HG02840 (cell line): ENCODE results near the gene POLR3G.
A peak's percentile ranks its signal among the peaks of the same experiment; 100 is the strongest.

Source experiments
- ATAC-seq: cut with Tn5 transposase; IDR thresholded peaks from one replicate; pipeline ENCODE4 v1.9.1; 2021; ENCODE audit warnings: mild to moderate bottlenecking, moderate library complexity, moderate number of reproducible peaks; ENCODE audit not compliant: unreplicated experiment, low FRiP score

Gene POLR3G, protein sequence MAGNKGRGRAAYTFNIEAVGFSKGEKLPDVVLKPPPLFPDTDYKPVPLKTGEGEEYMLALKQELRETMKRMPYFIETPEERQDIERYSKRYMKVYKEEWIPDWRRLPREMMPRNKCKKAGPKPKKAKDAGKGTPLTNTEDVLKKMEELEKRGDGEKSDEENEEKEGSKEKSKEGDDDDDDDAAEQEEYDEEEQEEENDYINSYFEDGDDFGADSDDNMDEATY

DNA sequence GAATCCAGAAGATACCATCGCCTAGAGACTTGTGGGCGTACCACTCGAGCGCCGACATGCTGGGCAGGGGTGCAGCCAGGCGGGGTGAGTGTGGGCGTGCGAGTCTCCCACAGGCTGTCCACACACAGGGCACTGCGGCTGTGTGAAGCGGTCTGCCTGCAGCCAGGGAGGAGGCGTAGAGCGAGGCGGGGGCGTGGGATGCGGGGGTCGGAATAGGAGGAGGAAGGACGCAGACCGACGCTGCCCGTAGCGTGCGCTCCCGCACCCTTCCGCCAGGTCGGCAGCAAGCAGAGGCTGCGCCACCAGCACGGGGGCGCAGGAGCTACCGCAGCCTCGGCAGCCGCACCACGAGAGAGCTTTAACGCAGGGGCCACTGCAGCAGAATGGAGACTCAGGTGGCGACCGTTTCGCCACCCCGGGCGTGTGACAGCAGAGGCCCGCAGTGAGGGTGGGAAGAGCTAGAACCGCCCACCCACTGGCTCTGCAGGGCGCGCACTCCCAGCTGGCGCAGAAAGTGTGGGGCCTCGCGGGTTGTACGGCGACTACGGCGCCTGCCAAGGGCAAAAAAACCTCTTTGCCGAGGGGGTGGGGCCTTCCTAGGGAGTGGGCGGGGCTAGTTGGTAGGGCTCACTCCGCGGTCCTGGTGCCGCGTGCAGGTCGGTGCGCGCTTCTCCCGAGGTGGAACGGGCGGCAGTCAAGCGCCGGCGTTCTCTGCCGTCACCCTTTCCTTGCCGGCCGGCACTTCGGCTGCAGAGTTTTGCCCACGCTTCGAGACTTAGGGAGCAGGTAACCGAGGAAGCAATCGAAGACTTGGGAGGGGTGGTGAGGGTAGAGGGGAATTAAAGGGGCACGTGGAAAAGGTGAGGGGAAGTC lies at the start of gene POLR3G, which contains the start of gene MBLAC2:
POLR3G (plus strand) TSS at position 630 of the 873 bp plus-strand sequence. CDS start 10,704 bp downstream, outside the sequence.
MBLAC2 (minus strand) TSS at position 537 of the 873 bp plus-strand sequence; CDS start at position 58, 479 bp downstream.
- peak; percentile 88 for ATAC-seq

DNA sequence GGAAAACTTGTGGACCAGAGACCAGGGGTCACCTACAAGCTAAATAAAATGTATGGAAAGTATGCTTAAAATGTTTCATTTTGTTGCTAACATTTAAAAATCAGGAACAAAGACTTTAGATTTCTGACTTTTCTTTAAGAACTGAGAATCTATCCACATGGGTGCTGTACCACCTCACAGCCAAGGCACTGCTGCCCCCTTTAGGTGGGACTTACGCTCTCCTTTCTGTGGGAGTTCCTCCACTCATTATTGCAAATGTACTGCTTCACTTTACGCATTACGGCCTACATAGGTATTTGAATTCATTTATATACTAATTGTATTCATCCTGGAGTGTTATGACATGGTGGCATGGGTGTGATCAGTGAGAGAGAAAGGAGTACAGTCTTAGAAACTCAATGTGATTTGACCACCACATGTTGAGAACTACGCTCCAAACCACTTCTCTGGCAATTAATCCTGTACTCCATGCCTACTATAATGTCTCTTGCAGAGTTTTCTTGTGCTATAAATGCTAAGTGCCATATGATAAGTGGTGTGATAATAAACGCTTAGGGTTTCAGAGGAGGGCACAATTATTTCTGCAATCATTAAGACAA lies 40.4 kb upstream of the POLR3G start:
- ATAC-seq, result no peak

DNA sequence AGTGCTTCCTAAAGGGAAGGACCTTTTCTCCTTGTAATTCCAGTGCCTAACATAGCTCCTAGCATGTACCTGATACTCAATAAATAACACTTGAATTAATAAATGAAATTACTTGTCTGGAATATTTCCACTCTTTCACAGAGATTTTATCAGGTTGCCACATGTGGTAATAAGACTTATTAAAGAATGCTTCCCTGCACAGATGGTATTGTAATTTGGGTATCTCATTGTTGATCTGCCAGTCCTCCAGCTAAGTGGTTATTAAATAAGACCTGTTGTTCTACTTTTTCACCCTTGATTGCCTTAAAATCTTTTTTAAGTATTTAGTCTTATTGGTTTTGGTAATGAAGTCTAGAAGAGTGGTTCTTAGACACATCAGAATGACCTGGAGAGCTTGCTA lies 37.0 kb upstream of the POLR3G start:
- ATAC-seq, result no peak

DNA sequence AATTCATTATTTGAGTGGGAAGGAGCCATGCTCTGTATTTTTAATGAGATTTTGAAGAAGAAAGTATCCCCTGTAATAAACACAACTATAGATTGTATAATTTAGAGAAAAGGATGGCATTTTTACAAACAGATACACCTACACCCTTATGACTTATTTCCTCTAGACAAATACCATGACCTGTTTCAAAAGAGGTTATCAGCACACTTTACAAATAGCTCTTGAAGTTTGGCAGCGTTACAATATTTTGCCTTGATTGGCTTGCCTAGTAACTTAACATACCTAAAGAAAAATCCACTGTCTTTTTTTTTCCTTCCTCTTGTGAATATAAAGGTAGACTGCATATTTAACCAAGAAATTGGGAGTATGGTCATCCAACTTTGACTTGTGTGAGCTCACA lies 36.6 kb upstream of the POLR3G start:
- no peak for ATAC-seq

DNA sequence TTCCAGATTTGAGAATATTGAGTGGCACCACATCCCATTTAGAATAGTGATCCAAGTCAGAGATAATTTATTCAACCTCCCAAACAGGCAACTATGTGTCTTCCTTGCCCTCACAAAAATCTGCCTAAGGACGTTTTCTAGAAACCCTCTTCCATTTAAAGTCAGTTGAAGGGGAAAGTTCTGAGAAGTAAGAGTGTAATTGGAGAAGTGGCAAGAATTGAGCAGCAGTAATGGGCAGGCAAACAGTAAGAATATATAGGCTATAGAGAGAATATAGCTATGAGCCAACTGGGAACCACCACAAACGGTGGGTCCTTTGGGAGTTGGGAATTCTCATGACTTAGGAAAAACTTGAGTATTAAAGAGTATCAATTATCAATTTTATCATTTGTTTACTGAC lies 34.0 kb upstream of the POLR3G start:
- no peak for ATAC-seq

DNA sequence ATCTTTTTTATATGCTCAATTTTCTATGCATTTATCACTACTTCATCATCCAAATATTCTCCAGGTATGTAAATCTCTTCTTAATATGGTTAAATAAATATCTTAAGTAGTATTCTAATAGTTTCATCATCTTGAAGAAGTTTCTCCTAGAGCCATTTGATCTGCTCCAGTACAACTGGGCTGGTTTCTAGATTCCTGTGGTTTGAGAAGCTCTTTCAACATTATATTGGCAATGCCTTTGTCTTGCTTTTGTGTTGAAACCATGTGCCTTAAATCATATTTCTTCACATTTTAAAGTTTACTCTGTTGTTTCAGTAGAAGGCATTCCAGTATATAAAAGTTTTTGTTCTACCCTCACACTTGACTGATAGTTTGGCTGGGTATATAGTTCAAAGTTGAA lies 27.7 kb upstream of the POLR3G start:
- no peak for ATAC-seq

DNA sequence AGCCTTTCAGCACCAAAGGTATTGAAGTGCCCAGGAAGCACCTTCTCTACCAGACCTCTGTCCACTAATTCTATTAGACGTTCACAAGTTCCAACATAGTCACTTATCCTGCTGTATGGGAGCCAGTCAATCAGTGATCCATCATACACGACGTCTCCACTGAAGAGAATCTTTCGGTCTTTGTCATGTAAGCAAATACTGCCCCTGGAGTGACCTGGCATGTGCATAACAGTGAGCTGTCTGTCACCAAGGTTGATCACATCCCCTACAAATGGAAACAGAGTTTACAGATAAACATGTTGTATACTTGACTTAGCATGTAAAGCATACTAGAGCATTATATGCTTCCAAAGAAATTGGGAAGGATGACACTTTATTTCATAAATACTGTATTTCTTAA lies 13.4 kb upstream of the POLR3G start:
- no peak for ATAC-seq

DNA sequence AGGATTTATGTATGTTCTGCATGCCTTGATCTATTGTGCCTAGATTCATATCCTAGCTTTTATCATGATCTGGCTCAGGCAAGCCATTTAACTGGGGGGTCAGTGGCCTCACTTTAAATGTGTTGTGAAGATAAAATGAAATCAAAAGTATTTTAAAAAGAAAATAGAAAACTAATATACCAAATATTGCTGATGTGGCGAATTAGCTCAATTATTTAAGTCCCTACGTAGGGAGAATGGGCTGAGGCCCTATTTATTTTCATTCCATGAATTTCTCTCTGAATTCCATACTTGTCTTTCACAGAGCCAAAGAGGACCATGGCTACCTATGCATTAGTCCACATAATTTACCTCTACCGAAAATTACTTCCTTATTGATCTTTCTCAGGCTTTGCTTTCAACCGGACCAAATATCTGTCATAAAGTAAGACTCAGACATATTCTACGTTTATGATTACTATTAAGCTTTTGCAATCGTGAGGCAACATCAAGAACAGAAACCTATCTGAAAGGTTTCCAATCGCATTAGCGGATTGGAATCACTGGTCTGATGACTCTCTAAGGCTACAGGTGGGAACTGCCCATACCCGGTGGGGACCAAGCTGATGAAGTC lies 1.8 kb upstream of the POLR3G start:
- ATAC-seq, result no peak

DNA sequence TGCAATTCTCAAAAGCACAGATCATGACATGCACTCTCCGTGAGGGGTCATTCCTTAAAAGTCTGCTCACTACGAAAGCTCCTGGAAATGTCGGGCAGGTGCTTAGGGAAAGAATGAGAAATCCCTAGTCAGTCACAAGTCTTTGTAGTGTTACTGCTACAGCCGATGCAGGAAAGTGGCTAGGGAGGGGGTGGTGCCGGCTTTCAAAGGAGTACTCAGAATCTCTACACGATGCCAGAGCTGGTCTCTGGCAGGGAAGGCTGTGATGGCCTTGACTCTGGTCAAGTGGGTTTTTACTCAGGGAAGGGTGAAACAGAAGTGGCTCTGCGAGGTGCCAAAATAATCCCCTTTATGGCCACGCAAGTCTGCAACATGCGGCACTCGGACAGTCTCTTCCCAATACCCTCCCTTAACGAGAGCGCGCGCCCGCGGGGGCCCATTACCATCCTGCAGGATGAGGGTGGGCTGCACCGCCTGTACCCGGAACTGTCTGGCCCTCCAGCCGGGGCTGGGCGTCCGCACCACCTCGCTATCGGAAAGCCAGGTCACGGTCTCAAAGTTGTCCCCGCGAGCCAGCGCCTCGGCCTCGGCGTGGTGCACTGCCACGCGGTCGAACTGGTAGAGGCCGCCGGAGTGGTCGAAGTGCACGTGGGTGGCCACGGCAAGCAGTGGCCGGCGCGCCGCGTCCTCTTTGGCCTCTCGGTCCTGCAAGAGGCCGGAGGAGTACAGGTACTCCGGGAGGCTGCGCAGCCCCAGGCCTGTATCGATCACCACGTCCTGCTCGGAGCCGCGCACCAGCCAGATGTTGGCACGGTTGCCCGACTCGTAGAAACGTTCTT lies 1.0 kb upstream of the POLR3G start:
- ATAC-seq, result peak; percentile 22

DNA sequence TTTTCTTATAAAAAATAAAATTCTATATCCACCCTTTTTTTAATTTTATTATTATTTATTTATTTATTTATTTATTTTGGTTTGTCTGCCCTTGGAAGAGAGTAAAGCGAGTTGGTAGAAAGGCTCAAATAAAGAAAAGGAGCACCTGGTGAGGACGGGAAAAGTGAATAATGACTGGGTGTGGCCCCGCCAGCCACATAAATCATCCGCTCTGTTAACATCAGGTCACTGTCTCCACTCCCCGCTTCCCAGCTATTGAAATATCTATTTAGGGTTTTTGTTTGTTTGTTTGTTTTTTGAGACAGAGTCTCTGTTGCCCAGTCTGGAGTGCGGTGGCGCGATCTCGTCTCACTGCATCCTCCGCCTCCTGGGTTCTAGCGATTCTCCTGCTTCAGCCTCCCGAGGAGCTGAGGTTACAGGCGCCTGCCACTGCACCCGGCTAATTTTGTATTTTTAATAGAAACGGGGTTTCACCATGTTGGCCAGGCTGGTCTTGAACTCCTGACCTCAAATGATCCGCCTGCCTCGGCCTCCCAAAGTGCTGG lies 844 bp downstream of the POLR3G start:
- no peak for ATAC-seq

DNA sequence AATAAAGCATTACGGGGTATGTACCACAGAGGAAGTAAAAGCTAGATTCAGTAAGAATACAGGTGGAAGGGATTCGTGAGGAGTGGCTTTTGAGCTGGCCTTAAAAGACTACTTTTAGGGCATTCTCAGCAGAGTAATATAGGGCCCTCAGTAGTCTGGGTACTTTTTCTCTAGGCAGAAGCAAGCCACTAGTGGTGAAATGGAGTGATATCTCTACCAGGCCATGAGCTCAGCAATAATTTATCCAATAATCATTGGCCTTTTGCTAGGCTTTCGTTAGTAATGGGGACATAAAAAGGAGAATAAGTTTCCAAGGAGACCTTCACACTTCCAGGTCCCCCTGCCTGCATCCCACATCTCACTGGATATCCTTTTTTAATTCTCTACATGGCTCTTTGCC lies 1.7 kb downstream of the POLR3G start:
- ATAC-seq, result no peak

DNA sequence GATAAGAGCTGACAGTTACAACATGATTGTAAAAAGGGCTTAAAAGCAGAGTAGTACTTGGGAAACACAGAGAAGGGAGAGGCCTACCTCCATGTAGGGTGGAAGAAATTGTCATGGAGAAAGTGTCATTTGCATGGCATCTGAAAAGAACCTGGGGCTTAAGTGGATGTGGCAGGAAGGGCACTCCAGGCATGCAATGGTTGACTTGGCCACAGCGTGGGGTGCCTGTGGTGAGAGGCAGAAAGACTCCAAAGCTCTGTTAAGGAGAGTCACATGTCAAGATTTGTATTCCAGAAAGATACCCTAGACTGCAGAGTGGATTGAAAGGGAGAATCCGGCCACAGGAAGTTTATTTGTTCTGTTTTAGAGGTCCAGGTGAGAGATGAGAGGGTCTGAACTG lies 2.4 kb downstream of the POLR3G start:
- no peak for ATAC-seq

DNA sequence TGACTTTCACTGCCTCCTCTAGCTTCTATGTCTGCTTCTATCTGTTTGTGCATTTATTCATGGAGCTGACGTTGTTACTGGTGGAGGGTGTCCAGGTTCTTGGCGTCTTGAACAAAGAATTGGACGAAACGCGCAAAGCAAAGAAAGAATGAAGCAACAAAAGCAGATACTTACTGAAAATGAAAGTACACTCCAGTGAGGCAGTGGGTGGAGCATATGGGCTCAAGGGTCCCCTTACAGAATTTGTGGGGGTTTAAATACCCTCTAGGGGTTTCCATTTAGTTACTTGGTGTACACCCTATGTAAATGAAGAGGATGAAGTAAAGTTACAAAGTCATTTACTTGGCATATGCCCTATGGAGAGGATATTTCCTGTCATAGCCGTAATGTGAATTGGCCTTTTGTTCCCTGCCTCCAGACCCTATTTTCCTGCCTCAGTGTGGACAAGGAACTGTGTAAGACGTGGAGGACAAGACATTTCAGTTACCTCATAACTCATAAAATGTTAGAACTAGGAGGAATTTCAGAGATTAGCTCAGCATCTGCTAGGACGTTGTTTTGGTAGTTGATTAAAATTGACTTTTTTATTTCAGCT lies 3.1 kb downstream of the POLR3G start:
- no peak for ATAC-seq

DNA sequence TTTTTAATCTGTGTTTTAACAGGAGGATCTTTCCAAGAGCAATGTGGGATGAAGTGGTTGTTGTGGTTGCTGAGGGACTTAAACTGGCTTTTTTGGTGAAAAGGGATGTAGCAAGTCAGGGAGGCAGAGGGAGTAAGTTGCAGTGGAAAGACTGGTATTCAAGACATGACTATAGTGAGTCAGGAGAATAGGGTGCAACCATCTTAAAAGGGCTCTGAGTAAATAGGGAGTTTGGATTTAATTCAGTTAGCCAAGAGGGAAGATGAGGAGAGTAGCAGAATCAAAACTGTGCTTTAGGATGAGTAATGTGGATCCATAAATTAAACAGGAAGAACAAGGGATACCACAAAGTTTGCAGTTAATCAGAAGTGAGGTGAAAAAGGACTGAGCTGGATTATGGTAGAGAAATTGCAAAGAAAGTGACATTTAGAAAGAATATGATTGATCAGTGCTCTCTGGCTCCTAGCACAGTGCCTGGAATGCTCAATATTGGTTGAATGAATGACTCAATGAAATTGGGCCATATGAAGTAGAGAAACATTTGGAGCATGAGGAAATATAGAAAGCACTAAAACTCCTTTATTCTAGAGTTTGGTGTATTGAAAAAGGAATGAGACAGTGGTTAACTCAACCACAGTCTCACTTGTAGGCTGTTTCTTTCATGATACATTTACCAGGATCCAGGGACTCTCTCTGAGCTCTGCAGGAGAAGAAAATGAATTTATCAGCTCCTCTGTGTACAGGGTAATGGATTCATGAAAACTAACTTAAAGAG lies 5.1 kb downstream of the POLR3G start:
- ATAC-seq, result no peak

DNA sequence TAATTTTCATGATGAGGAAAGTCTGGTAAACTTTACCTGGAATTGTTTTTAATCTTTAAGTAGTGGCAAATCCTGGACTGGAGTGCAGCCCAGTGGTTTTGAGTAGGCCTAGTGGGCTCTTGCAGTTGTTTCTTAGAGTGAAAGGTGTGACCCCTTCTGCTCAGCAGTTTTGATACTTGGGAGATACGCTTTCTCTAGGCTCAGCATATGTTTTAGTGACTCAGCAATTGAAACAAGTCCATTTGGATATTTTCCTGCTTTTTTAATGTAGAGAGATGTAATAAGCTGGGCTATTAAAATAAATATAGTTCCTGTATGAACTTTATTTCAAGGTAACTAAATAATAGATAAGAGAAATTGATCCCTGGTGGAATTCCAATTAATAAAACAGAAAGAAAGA lies 6.0 kb downstream of the POLR3G start:
- no peak for ATAC-seq

DNA sequence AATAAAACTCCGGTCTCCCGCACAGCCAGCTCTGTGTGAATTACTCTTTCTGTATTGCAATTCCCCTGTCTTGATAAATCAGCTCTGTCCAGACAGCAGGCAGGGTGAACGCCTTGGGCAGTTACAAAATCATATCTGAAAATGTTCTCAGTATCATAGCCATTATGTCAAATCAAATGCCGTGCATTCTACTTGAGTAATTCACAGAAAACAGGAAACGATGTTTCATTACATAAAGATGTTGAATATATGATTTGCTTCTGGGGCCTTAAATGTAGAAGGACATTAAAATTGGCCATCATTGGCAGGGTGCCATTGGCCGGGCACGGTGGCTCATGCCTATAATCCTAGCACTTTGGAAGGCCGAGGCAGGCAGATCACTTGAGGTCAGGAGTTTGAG lies 8.5 kb downstream of the POLR3G start:
- no peak for ATAC-seq

DNA sequence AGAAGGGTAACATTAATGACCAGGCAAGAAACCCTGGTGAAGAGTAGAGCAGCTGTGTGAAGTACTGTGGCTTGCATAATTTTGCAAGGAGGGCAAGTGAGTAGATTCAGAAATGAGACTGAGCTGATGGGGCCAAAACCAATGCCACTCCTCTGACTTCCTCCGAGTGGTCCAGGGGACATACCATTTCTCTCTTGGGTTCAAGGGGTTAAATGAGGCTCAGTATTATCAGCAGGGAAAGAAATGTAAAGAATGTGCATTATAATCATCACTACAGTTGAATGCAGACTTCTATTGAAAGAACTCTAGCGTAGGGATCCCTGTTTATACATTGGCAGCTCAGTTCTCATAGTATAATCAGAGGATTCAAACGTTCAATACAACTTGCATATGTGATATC lies 9.9 kb downstream of the POLR3G start:
- no peak for ATAC-seq

DNA sequence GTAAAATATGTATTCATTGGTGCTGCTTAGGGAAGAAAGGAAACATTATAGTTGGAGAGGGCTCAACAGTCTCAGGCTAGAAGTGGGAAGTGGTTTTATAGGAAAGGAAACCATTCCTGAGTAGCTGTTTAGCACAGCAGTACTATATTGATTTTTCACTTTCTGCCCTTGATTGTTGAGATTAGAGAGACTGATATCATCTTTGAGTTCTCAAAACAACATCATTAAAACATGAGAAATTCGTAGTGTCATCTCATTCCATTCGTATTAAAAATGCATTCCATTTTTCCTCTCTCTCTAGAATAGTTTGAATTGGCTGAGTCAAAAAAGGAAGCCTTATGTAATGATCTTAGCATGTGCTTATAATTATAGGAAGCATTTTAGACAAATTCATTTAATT lies 14.1 kb downstream of the POLR3G start:
- ATAC-seq, result no peak

DNA sequence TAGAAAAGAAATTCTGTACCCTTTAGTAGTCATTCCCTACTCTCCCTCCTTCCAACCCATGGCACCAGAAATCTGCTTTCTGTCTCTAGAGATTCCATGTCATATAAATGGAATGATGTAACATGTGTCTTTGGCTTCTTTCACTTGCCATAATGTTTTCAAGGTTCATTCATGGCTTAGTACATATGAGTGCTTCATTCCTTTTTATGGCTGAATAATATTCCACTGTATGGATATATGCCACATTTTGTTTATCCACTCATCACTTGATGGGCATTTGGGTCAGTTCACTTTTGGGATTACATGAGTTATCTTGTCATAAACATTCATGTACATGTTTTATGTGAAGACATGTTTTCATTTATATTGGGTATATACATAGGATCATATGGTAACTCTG lies 19.4 kb downstream of the POLR3G start:
- no peak for ATAC-seq
